Central memory CD8-positive, alpha-beta T cell (primary cell): ENCODE results near the gene AZGP1.
"Not testable (repeated sequence)": the region's sequence is repeated elsewhere in the genome, so short reads cannot be mapped to it uniquely, and the experiment has no call there.

Source experiments
- ATAC-seq: fragments of 150-1000 bp; cut with Tn5 transposase; replicated peaks from 2 replicates; pipeline ENCODE4 v1.10.0; 2022; ENCODE audit warnings: mild to moderate bottlenecking, moderate FRiP score, moderate number of reproducible peaks; ENCODE audit not compliant: poor library complexity, severe bottlenecking; ENCODE audit errors: extremely low read depth
- DNase-seq, 2 donors: peaks; one replicate each; pipeline ENCODE4 v3.0.0; 2021; ENCODE audit warnings: low spot score in 2 of 2
- H3K27ac Mint-ChIP-seq: one replicate; pipeline ENCODE4 v1.8.0; 2022; ENCODE audit warnings: low read depth, mild to moderate bottlenecking, moderate library complexity, mixed read lengths
- H3K27me3 Mint-ChIP-seq: one replicate; pipeline ENCODE4 v1.8.0; 2022; ENCODE audit warnings: mixed read lengths
- H3K36me3 Mint-ChIP-seq: one replicate; pipeline ENCODE4 v1.8.0; 2022; ENCODE audit warnings: mild to moderate bottlenecking, moderate library complexity, mixed read lengths; ENCODE audit not compliant: insufficient read depth
- H3K4me1 Mint-ChIP-seq: one replicate; pipeline ENCODE4 v1.8.0; 2022; ENCODE audit warnings: mixed read lengths
- H3K4me3 Mint-ChIP-seq: one replicate; pipeline ENCODE4 v1.8.0; 2022; ENCODE audit warnings: mild to moderate bottlenecking, moderate library complexity, mixed read lengths
- H3K9me3 Mint-ChIP-seq: one replicate; pipeline ENCODE4 v1.8.0; 2022; ENCODE audit warnings: mixed read lengths

AZGP1 gene

GRCh38 chr7:99992330-99993038 lies 16.7 kb upstream of the AZGP1 start:
- no peak overlapping the region for H3K27ac Mint-ChIP-seq
- H3K4me1 Mint-ChIP-seq: peaks cover 7% of the 10 kb centered on the region
- H3K27me3 Mint-ChIP-seq: no peaks in the 10 kb centered on the region
- ATAC-seq: no peak
- H3K36me3 Mint-ChIP-seq: peaks cover 4% of the 10 kb centered on the region
- H3K9me3 Mint-ChIP-seq: no peaks in the 10 kb centered on the region
- no peak overlapping the region for H3K4me3 Mint-ChIP-seq
- no peak for DNase-seq

GRCh38 chr7:99991543-99991942 lies 15.7 kb upstream of the AZGP1 start:
- not testable (repeated sequence) for H3K9me3 Mint-ChIP-seq, H3K36me3 Mint-ChIP-seq, H3K27me3 Mint-ChIP-seq, H3K4me3 Mint-ChIP-seq, DNase-seq, H3K4me1 Mint-ChIP-seq, H3K27ac Mint-ChIP-seq, ATAC-seq

- no peak overlapping the region for H3K27ac Mint-ChIP-seq
- H3K4me1 Mint-ChIP-seq: no peaks in the 10 kb centered on the region
- H3K9me3 Mint-ChIP-seq: no peaks in the 10 kb centered on the region
- no peaks in the 10 kb centered on the region for H3K36me3 Mint-ChIP-seq
- no peak overlapping the region for H3K4me3 Mint-ChIP-seq
- ATAC-seq: no peak
- DNase-seq: no peak
- H3K27me3 Mint-ChIP-seq: peaks cover 16% of the 10 kb centered on the region
Observed at GRCh38 chr7:99990460-99990852, 14.6 kb upstream of the AZGP1 start.

- Mint-ChIP-seq H3K36me3 (no peaks in the 10 kb centered on the region), H3K27me3 (peaks cover 27% of the 10 kb centered on the region), H3K27ac (no peak overlapping the region), H3K9me3 (no peaks in the 10 kb centered on the region), H3K4me3 (no peak overlapping the region), H3K4me1 (no peaks in the 10 kb centered on the region)
- DNase-seq: no peak
- ATAC-seq: no peak
Observed at GRCh38 chr7:99987846-99988245, 12.0 kb upstream of the AZGP1 start.

GRCh38 chr7:99987306-99987705 lies 11.5 kb upstream of the AZGP1 start:
- H3K27ac Mint-ChIP-seq, DNase-seq, H3K4me3 Mint-ChIP-seq, H3K9me3 Mint-ChIP-seq, ATAC-seq, H3K36me3 Mint-ChIP-seq, H3K4me1 Mint-ChIP-seq: not testable (repeated sequence)
- H3K27me3 Mint-ChIP-seq: peaks cover 27% of the 10 kb centered on the region

GRCh38 chr7:99984593-99984992 lies 8.8 kb upstream of the AZGP1 start:
- Mint-ChIP-seq H3K36me3 (peaks cover 3% of the 10 kb centered on the region), H3K27me3 (peaks cover 37% of the 10 kb centered on the region), H3K27ac (no peak overlapping the region), H3K9me3 (no peaks in the 10 kb centered on the region), H3K4me1 (no peaks in the 10 kb centered on the region), H3K4me3 (no peak overlapping the region)
- ATAC-seq: no peak
- no peak for DNase-seq

- not testable (repeated sequence) for H3K4me3 Mint-ChIP-seq, H3K4me1 Mint-ChIP-seq, DNase-seq, H3K27ac Mint-ChIP-seq, H3K9me3 Mint-ChIP-seq, H3K36me3 Mint-ChIP-seq, ATAC-seq
- peaks cover 51% of the 10 kb centered on the region for H3K27me3 Mint-ChIP-seq
Observed at GRCh38 chr7:99981066-99981465, 5.2 kb upstream of the AZGP1 start.

- H3K9me3 Mint-ChIP-seq, H3K27ac Mint-ChIP-seq, H3K4me1 Mint-ChIP-seq, H3K36me3 Mint-ChIP-seq, DNase-seq, ATAC-seq, H3K4me3 Mint-ChIP-seq: not testable (repeated sequence)
- peaks cover 51% of the 10 kb centered on the region for H3K27me3 Mint-ChIP-seq
Observed at GRCh38 chr7:99980448-99980872, 4.6 kb upstream of the AZGP1 start.

- H3K9me3 Mint-ChIP-seq, H3K36me3 Mint-ChIP-seq, H3K4me1 Mint-ChIP-seq, ATAC-seq, H3K27ac Mint-ChIP-seq, H3K4me3 Mint-ChIP-seq: not testable (repeated sequence)
- peaks cover 51% of the 10 kb centered on the region for H3K27me3 Mint-ChIP-seq
- peak; percentile 43 to 64 for DNase-seq
Observed at GRCh38 chr7:99979814-99980225, 4.0 kb upstream of the AZGP1 start.

- DNase-seq (no peak), ATAC-seq (no peak)
- H3K4me3 Mint-ChIP-seq: no peak overlapping the region
- H3K4me1 Mint-ChIP-seq: no peaks in the 10 kb centered on the region
- no peaks in the 10 kb centered on the region for H3K9me3 Mint-ChIP-seq
- no peak overlapping the region for H3K27ac Mint-ChIP-seq
- H3K36me3 Mint-ChIP-seq: peaks cover 6% of the 10 kb centered on the region
- H3K27me3 Mint-ChIP-seq: peaks cover 66% of the 10 kb centered on the region
Observed at GRCh38 chr7:99976626-99977025, 795 bp upstream of the AZGP1 start.

- Mint-ChIP-seq H3K9me3 (no peaks in the 10 kb centered on the region), H3K4me1 (no peaks in the 10 kb centered on the region), H3K4me3 (no peak overlapping the region), H3K27ac (no peak overlapping the region), H3K27me3 (peaks cover 75% of the 10 kb centered on the region), H3K36me3 (peaks cover 4% of the 10 kb centered on the region)
- no peak for DNase-seq
- ATAC-seq: no peak
Observed at GRCh38 chr7:99974681-99975080, 1.1 kb downstream of the AZGP1 start.

- DNase-seq, H3K4me1 Mint-ChIP-seq, H3K36me3 Mint-ChIP-seq, H3K4me3 Mint-ChIP-seq, H3K9me3 Mint-ChIP-seq, H3K27ac Mint-ChIP-seq, ATAC-seq: not testable (repeated sequence)
- H3K27me3 Mint-ChIP-seq: peaks cover 66% of the 10 kb centered on the region
Observed at GRCh38 chr7:99973817-99974216, 2.0 kb downstream of the AZGP1 start.

- DNase-seq: no peak
- ATAC-seq: no peak
- Mint-ChIP-seq H3K27me3 (peaks cover 77% of the 10 kb centered on the region), H3K36me3 (peaks cover 2% of the 10 kb centered on the region), H3K4me3 (no peak overlapping the region), H3K4me1 (no peaks in the 10 kb centered on the region), H3K9me3 (no peaks in the 10 kb centered on the region), H3K27ac (no peak overlapping the region)
Observed at GRCh38 chr7:99971242-99971641, 4.6 kb downstream of the AZGP1 start.
